Keratinocyte (primary cell): Measurements from ENCODE around the gene PRORP. TPM values are rescaled to one million over a fixed set of nuclear protein-coding genes. Genes with fewer than 3 reads are reported as not detected.

ENCODE experiments used
- DNase-seq: peaks from one replicate; pipeline ENCODE4 v3.0.0-alpha.2; 2011; ENCODE audit warnings: low read depth, missing footprints, low spot score
- FAIRE-seq: peaks from 2 replicates; lab custom pipeline; 2011; peaks lifted over from hg19 to GRCh38; lab: Jason Lieb, UNC
- H2AFZ ChIP-seq: 2 replicates; pipeline ENCODE4 v1.6.0; 2012; ENCODE audit warnings: low read length, control low read depth, inconsistent platforms; ENCODE audit not compliant: control insufficient read depth
- H3K27ac ChIP-seq: 2 replicates; pipeline ENCODE4 v1.5.1; 2011; ENCODE audit warnings: low read length; ENCODE audit not compliant: control insufficient read depth, insufficient read depth
- H3K27me3 ChIP-seq: 3 replicates; pipeline ENCODE4 v1.6.0; 2011; ENCODE audit warnings: low read length; ENCODE audit not compliant: control insufficient read depth, insufficient read depth; ENCODE audit errors: extremely low read depth
- H3K36me3 ChIP-seq, 2 experiments: 2 replicates in 1 of 2; 3 replicates in 1 of 2; pipeline ENCODE4 v1.5.1; 2011; ENCODE audit warnings: low read length in 2 of 2, mild to moderate bottlenecking in 1 of 2; ENCODE audit not compliant: control insufficient read depth in 2 of 2, insufficient read depth in 2 of 2; ENCODE audit errors: extremely low read depth in 1 of 2
- H3K4me1 ChIP-seq: 3 replicates; pipeline ENCODE4 v1.5.1; 2011; ENCODE audit warnings: low read length; ENCODE audit not compliant: control insufficient read depth, insufficient read depth; ENCODE audit errors: extremely low read depth
- H3K4me2 ChIP-seq: 3 replicates; pipeline ENCODE4 v1.6.0; 2011; ENCODE audit warnings: low read depth, low read length; ENCODE audit not compliant: control insufficient read depth, insufficient read depth; ENCODE audit errors: extremely low read depth
- H3K4me3 ChIP-seq, 3 experiments: fragments of 200-600 bp in 1 of 3; sonication (generic) in 1 of 3; 2 replicates in 2 of 3; 3 replicates in 1 of 3; pipeline ENCODE4 v1.5.1; 2011 to 2016; ENCODE audit warnings: low read length in 3 of 3, mild to moderate bottlenecking in 3 of 3, control low read depth in 2 of 3, inconsistent platforms in 1 of 3, low read depth in 1 of 3, mixed read lengths in 1 of 3, mixed run types in 1 of 3, moderate library complexity in 1 of 3; ENCODE audit not compliant: control insufficient read depth in 2 of 3, insufficient read depth in 2 of 3; ENCODE audit errors: extremely low read depth in 1 of 3
- H3K79me2 ChIP-seq: 2 replicates; pipeline ENCODE4 v1.6.0; 2012; ENCODE audit warnings: low read length; ENCODE audit not compliant: control insufficient read depth, insufficient read depth
- H3K9ac ChIP-seq: 3 replicates; pipeline ENCODE4 v1.6.0; 2011; ENCODE audit warnings: low read length; ENCODE audit not compliant: control insufficient read depth, insufficient read depth; ENCODE audit errors: extremely low read depth
- H3K9me1 ChIP-seq: 3 replicates; pipeline ENCODE4 v1.6.0; 2011; ENCODE audit warnings: low read length; ENCODE audit not compliant: control insufficient read depth, insufficient read depth; ENCODE audit errors: extremely low read depth
- H3K9me3 ChIP-seq: 2 replicates; pipeline ENCODE4 v1.5.1; 2012; ENCODE audit warnings: low read depth, low read length; ENCODE audit not compliant: control insufficient read depth
- H4K20me1 ChIP-seq: 3 replicates; pipeline ENCODE4 v1.6.0; 2011; ENCODE audit warnings: low read length; ENCODE audit not compliant: control insufficient read depth, insufficient read depth; ENCODE audit errors: extremely low read depth
- EZH2 ChIP-seq: IDR thresholded peaks from one replicate; pipeline ENCODE4 v1.6.1; 2012; ENCODE audit warnings: inconsistent platforms, mild to moderate bottlenecking, low read length, moderate library complexity
- dilution Hi-C: fragments of 300-500 bp; cut with MboI; formaldehyde crosslinking; loops from one replicate; pipeline ENCODE4 v1.7.0; 2020; ENCODE audit warnings: low sequenced_read_pairs; ENCODE audit not compliant: extremely low pct_ligation_motif_present
- polyA plus RNA-seq, 5 experiments: library from polyadenylated mRNA; depleted of rRNA in 3 of 5; stranded (reverse) in 3 of 5; stranded (forward) in 1 of 5; unstranded in 1 of 5; fragments of >200 nt; gene quantifications; 1 replicate in 1 of 5; 2 replicates in 3 of 5; 3 replicates in 1 of 5; pipeline versions ENCODE4 v1.2.1 to v1.2.3, GENCODE V29; 2011 to 2012; ENCODE audit warnings: missing spikeins in 2 of 5, low read depth in 1 of 5, low replicate concordance in 1 of 5
- TF ChIP-seq, protein P1 (sequence below), 3 experiments: IDR thresholded peaks in 1 of 3; conservative IDR thresholded peaks in 1 of 3; optimal IDR thresholded peaks in 1 of 3; 2 replicates in 2 of 3; 3 replicates in 1 of 3; pipeline versions ENCODE3 to v1.5.1; 2011; ENCODE audit warnings: low read length in 3 of 3, mild to moderate bottlenecking in 3 of 3, moderate library complexity in 2 of 3, control low read depth in 1 of 3, inconsistent platforms in 1 of 3; ENCODE audit not compliant: insufficient read depth in 2 of 3; ENCODE audit errors: extremely low read depth in 1 of 3

Gene PRORP
- polyA plus RNA-seq, 1 donor (not counting 4 experiments of a cell fraction or from before 2014, with no cell fraction given), result 51.9 TPM

DNA sequence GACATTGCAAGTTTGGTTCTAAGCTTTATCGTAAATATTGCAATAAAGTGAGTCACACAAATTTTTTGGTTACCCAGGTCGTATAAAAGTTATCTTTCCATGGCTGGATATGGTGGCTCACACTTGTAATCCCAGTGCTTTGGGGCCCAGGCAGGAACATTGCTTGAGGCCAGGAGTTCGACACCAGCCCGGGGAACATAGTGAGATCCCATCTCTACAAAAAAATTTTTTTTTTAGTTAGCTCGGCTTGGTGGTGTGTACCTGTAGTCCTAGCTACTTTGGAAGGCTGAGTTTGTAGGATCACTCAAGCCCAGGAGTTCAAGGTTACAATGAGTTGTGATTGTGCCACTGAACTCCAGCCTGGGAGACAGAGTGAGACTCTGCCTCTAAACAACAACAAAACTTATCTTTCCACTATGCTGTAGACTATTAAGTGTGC, 24.4 kb downstream of the PRORP start:
- DNase-seq, result no peak

DNA sequence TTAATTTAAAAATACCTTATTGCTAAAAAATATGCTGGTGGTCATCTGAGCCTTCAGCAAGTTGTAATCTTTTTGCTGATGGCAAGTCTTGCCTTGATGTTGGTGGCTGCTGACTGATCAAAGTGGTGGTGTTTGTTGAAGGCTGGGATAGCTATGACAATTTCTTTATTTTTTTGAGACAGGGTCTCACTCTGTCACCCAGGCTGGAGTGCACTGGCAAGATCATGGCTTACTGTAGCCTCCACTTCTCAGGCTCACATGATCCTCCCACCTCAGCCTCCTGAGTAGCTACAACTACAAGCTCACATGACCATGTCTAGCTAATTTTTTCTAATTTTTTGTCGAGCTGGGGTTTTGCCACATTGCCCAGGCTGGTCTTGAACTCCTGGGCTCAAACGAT, 24.8 kb downstream of the PRORP start:
- Histone ChIP-seq H3K27me3 (no peaks in the 10 kb centered on the region), H3K9me3 (no peaks in the 10 kb centered on the region), H4K20me1 (no peaks in the 10 kb centered on the region), H3K4me2 (no peak overlapping the region), H3K79me2 (peaks cover 8% of the 10 kb centered on the region), H3K36me3 (peaks cover 0 to 3% of the 10 kb centered on the region in 2 experiments), H3K27ac (no peak overlapping the region), H3K4me1 (no peaks in the 10 kb centered on the region), H3K4me3 (no peak overlapping the region), H3K9me1 (no peaks in the 10 kb centered on the region), H2AFZ (no peak overlapping the region), H3K9ac (no peak overlapping the region)
- TF ChIP-seq, protein P1, sequence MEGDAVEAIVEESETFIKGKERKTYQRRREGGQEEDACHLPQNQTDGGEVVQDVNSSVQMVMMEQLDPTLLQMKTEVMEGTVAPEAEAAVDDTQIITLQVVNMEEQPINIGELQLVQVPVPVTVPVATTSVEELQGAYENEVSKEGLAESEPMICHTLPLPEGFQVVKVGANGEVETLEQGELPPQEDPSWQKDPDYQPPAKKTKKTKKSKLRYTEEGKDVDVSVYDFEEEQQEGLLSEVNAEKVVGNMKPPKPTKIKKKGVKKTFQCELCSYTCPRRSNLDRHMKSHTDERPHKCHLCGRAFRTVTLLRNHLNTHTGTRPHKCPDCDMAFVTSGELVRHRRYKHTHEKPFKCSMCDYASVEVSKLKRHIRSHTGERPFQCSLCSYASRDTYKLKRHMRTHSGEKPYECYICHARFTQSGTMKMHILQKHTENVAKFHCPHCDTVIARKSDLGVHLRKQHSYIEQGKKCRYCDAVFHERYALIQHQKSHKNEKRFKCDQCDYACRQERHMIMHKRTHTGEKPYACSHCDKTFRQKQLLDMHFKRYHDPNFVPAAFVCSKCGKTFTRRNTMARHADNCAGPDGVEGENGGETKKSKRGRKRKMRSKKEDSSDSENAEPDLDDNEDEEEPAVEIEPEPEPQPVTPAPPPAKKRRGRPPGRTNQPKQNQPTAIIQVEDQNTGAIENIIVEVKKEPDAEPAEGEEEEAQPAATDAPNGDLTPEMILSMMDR (optimal IDR thresholded peaks at IDR 0.05 in 1 of 3, IDR thresholded peaks at IDR 0.05 in 1 of 3, conservative IDR thresholded peaks at IDR 0.05 in 1 of 3; ENCODE audit: extremely low read depth in 1 of 3, insufficient read depth in 2 of 3, low read length in 3 of 3), result no peak
- FAIRE-seq (no peak), DNase-seq (no peak)
- dilution Hi-C loops, result no loop called here

More for the DNA sequence above, 24.4 kb downstream of the PRORP start:
- peaks cover 8% of the 10 kb centered on the region for H3K79me2 ChIP-seq
- TF ChIP-seq, protein P1 (optimal IDR thresholded peaks at IDR 0.05 in 1 of 3, IDR thresholded peaks at IDR 0.05 in 1 of 3, conservative IDR thresholded peaks at IDR 0.05 in 1 of 3; ENCODE audit: extremely low read depth in 1 of 3, insufficient read depth in 2 of 3, low read length in 3 of 3), result no peak
- TF ChIP-seq EZH2, result no peak
- no peaks in the 10 kb centered on the region for H3K9me1 ChIP-seq
- no peaks in the 10 kb centered on the region for H3K27me3 ChIP-seq
- H3K9me3 ChIP-seq, result no peaks in the 10 kb centered on the region
- H3K36me3 ChIP-seq, result peaks cover 0 to 3% of the 10 kb centered on the region in 2 experiments
- H3K4me3 ChIP-seq, result no peak overlapping the region
- no peak overlapping the region for H3K4me2 ChIP-seq
- FAIRE-seq, result no peak
- H3K4me1 ChIP-seq, result no peaks in the 10 kb centered on the region
- no peak overlapping the region for H3K9ac ChIP-seq
- no peak overlapping the region for H2AFZ ChIP-seq
- no peaks in the 10 kb centered on the region for H4K20me1 ChIP-seq
- H3K27ac ChIP-seq, result no peak overlapping the region
- dilution Hi-C loops, result no loop called here
